ENCODE measurements around the gene OLFML3. TPM values are rescaled to one million over a fixed set of nuclear protein-coding genes. Genes with fewer than 3 reads are reported as not detected.
A peak's percentile ranks its signal among the peaks of the same experiment; 100 is the strongest.

OLFML3 gene
- total RNA-seq, 1 experiment from 2014 or later, result 319 TPM

DNA sequence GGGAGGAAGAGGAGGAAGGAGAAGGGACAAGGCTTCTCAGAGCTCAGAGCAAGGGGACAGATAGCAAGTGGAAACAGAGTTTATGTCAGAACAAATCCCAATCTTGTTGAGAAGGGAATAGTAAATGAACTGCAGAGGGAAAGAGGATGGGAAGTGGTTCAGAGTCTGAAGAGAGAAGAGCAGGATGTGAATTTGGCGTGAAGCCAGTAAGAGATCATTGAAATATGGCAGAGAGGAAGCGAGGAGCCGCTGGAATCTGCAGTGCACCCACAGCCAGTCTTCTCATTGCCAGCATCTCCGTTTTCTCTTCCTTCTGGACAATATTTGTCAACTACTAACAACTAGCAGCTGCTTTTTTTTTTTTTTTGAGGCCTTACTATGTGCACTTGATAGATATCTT, 19.1 kb downstream of the OLFML3 start:
- Histone ChIP-seq H3K4me1 (ENCODE audit: insufficient read depth, low read length, poor library complexity, severe bottlenecking) (peaks cover 13% of the 10 kb centered on the region), H3K4me3 (ENCODE audit: low read depth, low read length, poor library complexity, severe bottlenecking) (no peak overlapping the region), H3K27me3 (replicated peaks; ENCODE audit: insufficient read depth, low read depth, low read length, poor library complexity) (no peaks in the 10 kb centered on the region), H3K36me3 (ENCODE audit: insufficient read depth, low read length, poor library complexity, severe bottlenecking) (no peaks in the 10 kb centered on the region), H3K27ac (ENCODE audit: low read depth, low read length, poor library complexity, severe bottlenecking) (no peak overlapping the region), H3K9me3 (ENCODE audit: low read depth, low read length, poor library complexity, severe bottlenecking) (peaks cover 14% of the 10 kb centered on the region)
- peak; percentile 61 for DNase-seq (ENCODE audit: low spot score)
- no TSS peak for BruUV-seq (replicated peaks)
- TF ChIP-seq EZH2 (IDR thresholded peaks at IDR 0.05; ENCODE audit: borderline replicate concordance, low read depth, low read length, poor library complexity, severe bottlenecking), result no peak
- TF ChIP-seq, protein P1, sequence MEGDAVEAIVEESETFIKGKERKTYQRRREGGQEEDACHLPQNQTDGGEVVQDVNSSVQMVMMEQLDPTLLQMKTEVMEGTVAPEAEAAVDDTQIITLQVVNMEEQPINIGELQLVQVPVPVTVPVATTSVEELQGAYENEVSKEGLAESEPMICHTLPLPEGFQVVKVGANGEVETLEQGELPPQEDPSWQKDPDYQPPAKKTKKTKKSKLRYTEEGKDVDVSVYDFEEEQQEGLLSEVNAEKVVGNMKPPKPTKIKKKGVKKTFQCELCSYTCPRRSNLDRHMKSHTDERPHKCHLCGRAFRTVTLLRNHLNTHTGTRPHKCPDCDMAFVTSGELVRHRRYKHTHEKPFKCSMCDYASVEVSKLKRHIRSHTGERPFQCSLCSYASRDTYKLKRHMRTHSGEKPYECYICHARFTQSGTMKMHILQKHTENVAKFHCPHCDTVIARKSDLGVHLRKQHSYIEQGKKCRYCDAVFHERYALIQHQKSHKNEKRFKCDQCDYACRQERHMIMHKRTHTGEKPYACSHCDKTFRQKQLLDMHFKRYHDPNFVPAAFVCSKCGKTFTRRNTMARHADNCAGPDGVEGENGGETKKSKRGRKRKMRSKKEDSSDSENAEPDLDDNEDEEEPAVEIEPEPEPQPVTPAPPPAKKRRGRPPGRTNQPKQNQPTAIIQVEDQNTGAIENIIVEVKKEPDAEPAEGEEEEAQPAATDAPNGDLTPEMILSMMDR (conservative IDR thresholded peaks at IDR 0.05; ENCODE audit: low read depth, low read length), result no peak
- POLR2A ChIA-PET (ENCODE audit: low non-redundant PET), result no interaction called here
- CTCF ChIA-PET, result no interaction called here
- intact Hi-C loops (cut with micrococcal nuclease; ENCODE audit: unreplicated experiment), result no loop called here

DNA sequence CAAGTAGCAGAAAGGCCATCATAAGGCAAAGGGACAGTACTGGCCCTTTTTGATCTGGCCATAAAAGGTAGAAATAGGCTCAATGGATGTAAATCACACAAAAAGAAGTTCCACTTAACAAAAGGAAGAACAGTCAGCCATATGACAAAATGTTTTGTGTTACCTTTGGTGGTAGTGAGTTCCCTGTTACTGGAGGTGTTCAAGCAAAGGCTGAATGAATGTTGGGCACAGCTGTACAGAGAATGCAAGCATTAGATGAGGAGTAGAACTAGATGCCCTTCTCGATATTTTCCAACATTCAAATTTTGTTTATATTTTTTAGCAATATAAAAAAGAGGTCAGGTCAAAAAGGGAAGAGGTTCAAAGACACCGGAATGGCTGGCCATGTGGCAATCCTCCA, 20.0 kb downstream of the OLFML3 start:
- BruUV-seq (replicated peaks), result no TSS peak

DNA sequence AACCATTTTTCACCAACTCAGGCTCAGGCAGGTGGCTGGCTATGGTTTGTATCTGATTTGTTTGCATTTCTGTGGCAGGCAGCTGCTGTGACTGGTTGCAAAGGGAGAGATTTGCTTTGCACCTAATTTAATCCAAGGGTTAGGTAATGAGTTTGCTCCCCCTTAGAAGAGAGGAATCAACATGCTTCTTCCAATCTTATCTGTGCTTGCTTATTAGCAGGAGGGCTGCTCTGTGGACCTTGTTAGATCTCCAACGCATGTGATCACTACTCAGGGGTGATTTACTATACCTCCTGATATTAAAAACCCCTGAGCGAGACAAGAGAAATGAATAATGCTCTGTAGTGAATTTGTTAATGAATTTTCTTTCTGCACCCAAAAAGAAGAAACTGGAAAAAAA, 20.5 kb downstream of the OLFML3 start:
- H3K4me1 ChIP-seq (ENCODE audit: insufficient read depth, low read length, poor library complexity, severe bottlenecking), result peaks cover 21% of the 10 kb centered on the region
- BruUV-seq (replicated peaks), result no TSS peak
- H3K9me3 ChIP-seq (ENCODE audit: low read depth, low read length, poor library complexity, severe bottlenecking), result peaks cover 8% of the 10 kb centered on the region
- DNase-seq (ENCODE audit: low spot score), result no peak
- H3K27me3 ChIP-seq (replicated peaks; ENCODE audit: insufficient read depth, low read depth, low read length, poor library complexity), result no peaks in the 10 kb centered on the region
- POLR2A ChIA-PET (ENCODE audit: low non-redundant PET), result no interaction called here
- no peak overlapping the region for H3K27ac ChIP-seq (ENCODE audit: low read depth, low read length, poor library complexity, severe bottlenecking)
- H3K36me3 ChIP-seq (ENCODE audit: insufficient read depth, low read length, poor library complexity, severe bottlenecking), result no peaks in the 10 kb centered on the region
- intact Hi-C loops (cut with micrococcal nuclease; ENCODE audit: unreplicated experiment), result no loop called here
- TF ChIP-seq, protein P1 (conservative IDR thresholded peaks at IDR 0.05; ENCODE audit: low read depth, low read length), result no peak
- no peak for TF ChIP-seq EZH2 (IDR thresholded peaks at IDR 0.05; ENCODE audit: borderline replicate concordance, low read depth, low read length, poor library complexity, severe bottlenecking)
- CTCF ChIA-PET, result no interaction called here
- H3K4me3 ChIP-seq (ENCODE audit: low read depth, low read length, poor library complexity, severe bottlenecking), result no peak overlapping the region

More for the DNA sequence above, 20.0 kb downstream of the OLFML3 start:
- H3K9me3 ChIP-seq (ENCODE audit: low read depth, low read length, poor library complexity, severe bottlenecking), result peaks cover 14% of the 10 kb centered on the region
- no peaks in the 10 kb centered on the region for H3K27me3 ChIP-seq (replicated peaks; ENCODE audit: insufficient read depth, low read depth, low read length, poor library complexity)
- POLR2A ChIA-PET (ENCODE audit: low non-redundant PET), result no interaction called here
- intact Hi-C loops (cut with micrococcal nuclease; ENCODE audit: unreplicated experiment), result no loop called here
- no peak for DNase-seq (ENCODE audit: low spot score)
- TF ChIP-seq, protein P1 (conservative IDR thresholded peaks at IDR 0.05; ENCODE audit: low read depth, low read length), result no peak
- TF ChIP-seq EZH2 (IDR thresholded peaks at IDR 0.05; ENCODE audit: borderline replicate concordance, low read depth, low read length, poor library complexity, severe bottlenecking), result no peak
- no peak overlapping the region for H3K27ac ChIP-seq (ENCODE audit: low read depth, low read length, poor library complexity, severe bottlenecking)
- no peak overlapping the region for H3K4me3 ChIP-seq (ENCODE audit: low read depth, low read length, poor library complexity, severe bottlenecking)
- H3K36me3 ChIP-seq (ENCODE audit: insufficient read depth, low read length, poor library complexity, severe bottlenecking), result no peaks in the 10 kb centered on the region
- CTCF ChIA-PET, result no interaction called here
- peaks cover 21% of the 10 kb centered on the region for H3K4me1 ChIP-seq (ENCODE audit: insufficient read depth, low read length, poor library complexity, severe bottlenecking)
